Liver (tissue), 9 donors: Measurements from ENCODE around the gene TMEM221. TPM values are rescaled to one million over a fixed set of nuclear protein-coding genes. Genes with fewer than 3 reads are reported as not detected.

Experiments used
- DNase-seq: peaks from one replicate; pipeline ENCODE4 v3.0.0-alpha.2; 2017; ENCODE audit warnings: low spot score
- H3K27ac ChIP-seq, 2 donors: one replicate each; pipeline ENCODE4 v1.7.0; 2013; ENCODE audit warnings: inconsistent platforms in 2 of 2, low read length in 2 of 2, control low read depth in 1 of 2, low read depth in 1 of 2, mild to moderate bottlenecking in 1 of 2
- H3K27me3 ChIP-seq, 4 donors: one replicate each; pipeline versions ENCODE4 v1.6.1 to v1.7.0; 2013; ENCODE audit warnings: low read length in 3 of 4, inconsistent platforms in 1 of 4, mild to moderate bottlenecking in 1 of 4, moderate library complexity in 1 of 4; ENCODE audit not compliant: control insufficient read depth in 4 of 4, insufficient read depth in 4 of 4
- H3K36me3 ChIP-seq, 4 donors: one replicate each; pipeline versions ENCODE4 v1.6.1 to v1.7.0; 2013; ENCODE audit warnings: low read length in 3 of 4, mild to moderate bottlenecking in 3 of 4, low read depth in 1 of 4, moderate library complexity in 1 of 4; ENCODE audit not compliant: control insufficient read depth in 4 of 4, insufficient read depth in 3 of 4
- H3K4me1 ChIP-seq, 4 donors: one replicate each; pipeline versions ENCODE4 v1.6.1 to v1.7.0; 2013; ENCODE audit warnings: low read length in 3 of 4, mild to moderate bottlenecking in 3 of 4, moderate library complexity in 1 of 4; ENCODE audit not compliant: control insufficient read depth in 4 of 4, insufficient read depth in 4 of 4
- H3K4me3 ChIP-seq, 3 donors: one replicate each; pipeline versions ENCODE4 v1.6.1 to v1.7.0; 2013; ENCODE audit warnings: low read length in 3 of 3, control low read depth in 1 of 3, low read depth in 1 of 3, mild to moderate bottlenecking in 1 of 3
- H3K9ac ChIP-seq, 2 donors: one replicate each; pipeline ENCODE4 v1.7.0; 2013; ENCODE audit warnings: low read length in 2 of 2, mild to moderate bottlenecking in 2 of 2, moderate library complexity in 2 of 2, control low read depth in 1 of 2, low read depth in 1 of 2
- H3K9me3 ChIP-seq, 4 donors: one replicate each; pipeline versions ENCODE4 v1.6.1 to v1.7.0; 2013; ENCODE audit warnings: low read length in 3 of 4; ENCODE audit not compliant: control insufficient read depth in 4 of 4
- FOXA1 ChIP-seq: IDR thresholded peaks from 2 replicates; pipeline ENCODE4 v1.6.1; 2016; ENCODE audit warnings: antibody characterized with exemption
- FOXA2 ChIP-seq: IDR thresholded peaks from 2 replicates; pipeline ENCODE4 v1.6.1; 2016; ENCODE audit warnings: antibody characterized with exemption
- GABPA ChIP-seq, 2 donors: IDR thresholded peaks in 1 of 2; conservative IDR thresholded peaks in 1 of 2; 2 replicates each; pipeline ENCODE4 v1.6.1; 2016; ENCODE audit warnings: antibody characterized with exemption in 2 of 2, mild to moderate bottlenecking in 1 of 2, moderate library complexity in 1 of 2
- HNF4G ChIP-seq: IDR thresholded peaks from 2 replicates; pipeline ENCODE4 v1.6.1; 2016; ENCODE audit warnings: antibody characterized with exemption
- RAD21 ChIP-seq, 2 donors: IDR thresholded peaks; 2 replicates each; pipeline ENCODE4 v1.6.1; 2016; ENCODE audit warnings: antibody characterized with exemption in 2 of 2, mild to moderate bottlenecking in 2 of 2
- RXRA ChIP-seq, 2 donors: IDR thresholded peaks; 2 replicates each; pipeline ENCODE4 v1.6.1; 2017 to 2018; ENCODE audit warnings: antibody characterized with exemption in 2 of 2, mild to moderate bottlenecking in 1 of 2
- SP1 ChIP-seq: IDR thresholded peaks from 2 replicates; pipeline ENCODE4 v1.6.1; 2018; ENCODE audit warnings: antibody characterized with exemption, mild to moderate bottlenecking
- TAF1 ChIP-seq: conservative IDR thresholded peaks from 2 replicates; pipeline ENCODE4 v1.6.1; 2016; ENCODE audit warnings: antibody characterized with exemption, mild to moderate bottlenecking
- WGBS: extraction: QIAGEN DNeasy Blood & Tissue Kit; methylation state at CpG from one replicate; pipeline ENCODE4 v1.1.7; 2013; 5-methylcytosine and 5-hydroxymethylcytosine counted together
- polyA plus RNA-seq, 2 donors: library from polyadenylated mRNA; stranded (reverse) in 1 of 2; unstranded in 1 of 2; fragments of 200-250 nt in 1 of 2; fragments of >200 nt in 1 of 2; fragmentation: Nextera tagmentation in 1 of 2; extraction: Ambion mirVana in 1 of 2; gene quantifications; one replicate each; pipeline versions ENCODE4 v1.2.1 to v1.2.3, GENCODE V29; 2013 to 2015
- total RNA-seq, 2 donors: library from RNA; depleted of rRNA; stranded (reverse); fragments of >200 nt; gene quantifications; one replicate each; pipeline ENCODE4 v1.2.3, GENCODE V29; 2014
- TF ChIP-seq, protein P1 (sequence below): fragments of 150-350 bp; IDR thresholded peaks from 2 replicates; pipeline ENCODE4 v1.5.1; 2017; ENCODE audit warnings: improper control_type of control experiment, low read depth, low read length; ENCODE audit not compliant: missing input control
- TF ChIP-seq, protein P2 (sequence below): IDR thresholded peaks from 2 replicates; pipeline ENCODE4 v1.6.1; 2016; ENCODE audit warnings: antibody characterized with exemption
- TF ChIP-seq, protein P3 (sequence below): IDR thresholded peaks from 2 replicates; pipeline ENCODE4 v1.6.1; 2016; ENCODE audit warnings: antibody characterized with exemption, mild to moderate bottlenecking
- donor health status: healthy.
- donor health status: healthy.
- donor health status: healthy.
- donor health status: healthy.
- donor health status: healthy.

The TMEM221 gene
- total and polyA plus RNA-seq, 4 donors = 0.06 to 0.15 (median 0.11) TPM

- Histone ChIP-seq H3K9ac (no peak overlapping the region), H3K36me3 (no peaks in the 10 kb centered on the region), H3K27me3 (peaks cover 0 to 4% (median 0%) of the 10 kb centered on the region in 4 donors), H3K27ac (no peak overlapping the region), H3K4me1 (peaks cover 1 to 19% (median 9%) of the 10 kb centered on the region in 4 donors), H3K4me3 (peak overlapping the region in 2 of 3 donors; percentile 30 to 49), H3K9me3 (no peaks in the 10 kb centered on the region)
- TF ChIP-seq HNF4G (no peak), SP1 (no peak), FOXA2 (no peak), FOXA1 (no peak), TAF1 (no peak), RAD21 (IDR thresholded peaks at IDR 0.05) (no peak)
- 12% methylated on average over 26 of the region's 26 CpGs for WGBS
- DNase-seq = no peak
Observed at GRCh38 chr19:17391371-17392151, 56.9 kb downstream of the TMEM221 start.

GRCh38 chr19:17390665-17391370 is 57.6 kb downstream of the TMEM221 start:
- peak overlapping the region in 2 of 3 donors; percentile 30 to 49 for H3K4me3 ChIP-seq
- H3K4me1 ChIP-seq = peaks cover 1 to 19% (median 9%) of the 10 kb centered on the region in 4 donors
- 3% methylated on average over 50 of the region's 50 CpGs for WGBS
- TF ChIP-seq RAD21 (IDR thresholded peaks at IDR 0.05) (peak; percentile 37 to 59), HNF4G (no peak), GABPA (IDR thresholded peaks at IDR 0.05 in 1 of 2, conservative IDR thresholded peaks at IDR 0.05 in 1 of 2) (no peak), FOXA1 (no peak), RXRA (IDR thresholded peaks at IDR 0.05) (no peak), SP1 (peak; percentile 41)
- TF ChIP-seq, protein P1, sequence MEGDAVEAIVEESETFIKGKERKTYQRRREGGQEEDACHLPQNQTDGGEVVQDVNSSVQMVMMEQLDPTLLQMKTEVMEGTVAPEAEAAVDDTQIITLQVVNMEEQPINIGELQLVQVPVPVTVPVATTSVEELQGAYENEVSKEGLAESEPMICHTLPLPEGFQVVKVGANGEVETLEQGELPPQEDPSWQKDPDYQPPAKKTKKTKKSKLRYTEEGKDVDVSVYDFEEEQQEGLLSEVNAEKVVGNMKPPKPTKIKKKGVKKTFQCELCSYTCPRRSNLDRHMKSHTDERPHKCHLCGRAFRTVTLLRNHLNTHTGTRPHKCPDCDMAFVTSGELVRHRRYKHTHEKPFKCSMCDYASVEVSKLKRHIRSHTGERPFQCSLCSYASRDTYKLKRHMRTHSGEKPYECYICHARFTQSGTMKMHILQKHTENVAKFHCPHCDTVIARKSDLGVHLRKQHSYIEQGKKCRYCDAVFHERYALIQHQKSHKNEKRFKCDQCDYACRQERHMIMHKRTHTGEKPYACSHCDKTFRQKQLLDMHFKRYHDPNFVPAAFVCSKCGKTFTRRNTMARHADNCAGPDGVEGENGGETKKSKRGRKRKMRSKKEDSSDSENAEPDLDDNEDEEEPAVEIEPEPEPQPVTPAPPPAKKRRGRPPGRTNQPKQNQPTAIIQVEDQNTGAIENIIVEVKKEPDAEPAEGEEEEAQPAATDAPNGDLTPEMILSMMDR = peak; percentile 48
- TF ChIP-seq, protein P2, sequence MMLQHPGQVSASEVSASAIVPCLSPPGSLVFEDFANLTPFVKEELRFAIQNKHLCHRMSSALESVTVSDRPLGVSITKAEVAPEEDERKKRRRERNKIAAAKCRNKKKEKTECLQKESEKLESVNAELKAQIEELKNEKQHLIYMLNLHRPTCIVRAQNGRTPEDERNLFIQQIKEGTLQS = no peak
- TF ChIP-seq, protein P3, sequence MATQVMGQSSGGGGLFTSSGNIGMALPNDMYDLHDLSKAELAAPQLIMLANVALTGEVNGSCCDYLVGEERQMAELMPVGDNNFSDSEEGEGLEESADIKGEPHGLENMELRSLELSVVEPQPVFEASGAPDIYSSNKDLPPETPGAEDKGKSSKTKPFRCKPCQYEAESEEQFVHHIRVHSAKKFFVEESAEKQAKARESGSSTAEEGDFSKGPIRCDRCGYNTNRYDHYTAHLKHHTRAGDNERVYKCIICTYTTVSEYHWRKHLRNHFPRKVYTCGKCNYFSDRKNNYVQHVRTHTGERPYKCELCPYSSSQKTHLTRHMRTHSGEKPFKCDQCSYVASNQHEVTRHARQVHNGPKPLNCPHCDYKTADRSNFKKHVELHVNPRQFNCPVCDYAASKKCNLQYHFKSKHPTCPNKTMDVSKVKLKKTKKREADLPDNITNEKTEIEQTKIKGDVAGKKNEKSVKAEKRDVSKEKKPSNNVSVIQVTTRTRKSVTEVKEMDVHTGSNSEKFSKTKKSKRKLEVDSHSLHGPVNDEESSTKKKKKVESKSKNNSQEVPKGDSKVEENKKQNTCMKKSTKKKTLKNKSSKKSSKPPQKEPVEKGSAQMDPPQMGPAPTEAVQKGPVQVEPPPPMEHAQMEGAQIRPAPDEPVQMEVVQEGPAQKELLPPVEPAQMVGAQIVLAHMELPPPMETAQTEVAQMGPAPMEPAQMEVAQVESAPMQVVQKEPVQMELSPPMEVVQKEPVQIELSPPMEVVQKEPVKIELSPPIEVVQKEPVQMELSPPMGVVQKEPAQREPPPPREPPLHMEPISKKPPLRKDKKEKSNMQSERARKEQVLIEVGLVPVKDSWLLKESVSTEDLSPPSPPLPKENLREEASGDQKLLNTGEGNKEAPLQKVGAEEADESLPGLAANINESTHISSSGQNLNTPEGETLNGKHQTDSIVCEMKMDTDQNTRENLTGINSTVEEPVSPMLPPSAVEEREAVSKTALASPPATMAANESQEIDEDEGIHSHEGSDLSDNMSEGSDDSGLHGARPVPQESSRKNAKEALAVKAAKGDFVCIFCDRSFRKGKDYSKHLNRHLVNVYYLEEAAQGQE = no peak
- DNase-seq = peak; percentile 84
- no peak overlapping the region for H3K9ac ChIP-seq
- no peaks in the 10 kb centered on the region for H3K36me3 ChIP-seq
- no peaks in the 10 kb centered on the region for H3K9me3 ChIP-seq
- H3K27ac ChIP-seq = no peak overlapping the region
- H3K27me3 ChIP-seq = peaks cover 0 to 4% (median 0%) of the 10 kb centered on the region in 4 donors
